EH (cell line): ENCODE measurements around the gene ISOC2.

Experiments
- DNase-seq: peaks from one replicate; pipeline ENCODE4 v3.0.0-alpha.2; 2015; ENCODE audit warnings: low read depth

ISOC2 gene

DNA sequence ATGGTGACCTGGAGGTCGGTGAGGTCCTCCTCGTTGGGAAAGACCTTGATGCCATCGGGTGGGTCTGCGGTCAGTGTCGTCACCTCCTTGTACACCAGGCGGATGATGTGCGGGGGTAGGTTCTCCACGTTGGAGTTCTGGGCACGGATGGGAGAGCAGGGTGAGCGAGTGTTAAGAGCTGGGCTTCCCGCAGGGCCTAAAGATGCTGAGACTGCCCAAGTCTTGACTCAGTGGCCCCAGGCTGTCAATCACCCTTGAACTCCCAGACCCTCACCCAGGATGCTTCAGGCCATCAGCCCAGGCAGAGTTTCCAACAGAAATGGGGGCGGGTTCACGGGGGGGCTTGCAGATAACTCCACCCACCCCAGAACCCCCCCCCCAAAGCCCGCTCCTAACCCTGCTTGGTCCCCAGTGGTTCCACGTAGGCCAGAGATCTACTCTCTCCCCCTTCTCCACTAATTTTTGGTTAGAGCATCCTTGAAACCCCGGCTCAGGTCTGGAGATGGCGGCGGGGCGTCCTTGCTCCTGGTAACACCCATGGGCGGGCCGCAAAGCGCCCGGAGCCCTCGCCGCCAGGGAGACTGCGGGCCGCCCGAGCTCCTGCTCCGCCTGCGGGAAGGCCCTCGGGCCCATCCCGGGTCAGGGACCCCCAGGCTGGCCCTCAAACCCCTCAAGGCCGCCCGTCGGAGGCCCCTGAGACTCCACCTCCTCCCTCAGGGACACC lies 54.5 kb downstream of the ISOC2 start:
- peak; percentile 55 for DNase-seq

GRCh38 chr19:55406091-55406825 lies 55.2 kb downstream of the ISOC2 start:
- no peak for DNase-seq

DNA sequence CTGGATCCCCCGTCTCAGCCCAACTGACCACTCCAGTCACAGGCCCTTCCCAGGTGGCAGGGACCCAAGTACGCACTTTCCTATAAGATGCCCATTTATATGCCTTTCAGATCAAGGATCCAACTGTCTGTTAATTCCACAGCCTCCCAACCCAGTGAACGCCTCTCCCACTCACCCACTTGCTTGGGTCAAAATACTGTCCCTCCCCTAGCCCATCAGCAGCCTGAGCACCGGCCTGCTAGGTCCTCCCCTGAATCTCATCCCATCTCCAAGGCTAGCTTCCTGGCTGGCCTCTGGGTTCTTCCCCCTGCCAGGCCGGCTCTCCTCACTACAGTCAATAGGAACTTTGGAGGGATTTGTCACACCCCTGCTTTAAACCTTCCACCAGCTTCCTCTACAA lies 55.8 kb downstream of the ISOC2 start:
- no peak for DNase-seq
